Fibroblast of lung (primary cell): Measurements from ENCODE around the gene NR1D1. TPM values are rescaled to one million over a fixed set of nuclear protein-coding genes. Genes with fewer than 3 reads are reported as not detected.

ENCODE experiments used
- DNase-seq, 2 donors: peaks; one replicate each; pipeline versions ENCODE4 v3.0.0 to v3.0.0-alpha.2; 2010; ENCODE audit warnings: low read depth in 2 of 2
- H2AFZ ChIP-seq: 2 replicates; pipeline ENCODE4 v1.5.1; 2012; ENCODE audit warnings: low read length, control low read depth, inconsistent platforms
- H3K27ac ChIP-seq: 2 replicates; pipeline ENCODE4 v1.5.1; 2011; ENCODE audit warnings: low read length, control low read depth; ENCODE audit not compliant: insufficient read depth
- H3K27me3 ChIP-seq: 2 replicates; pipeline ENCODE4 v1.5.1; 2011; ENCODE audit warnings: mild to moderate bottlenecking, low read length; ENCODE audit not compliant: control insufficient read depth, insufficient read depth
- H3K36me3 ChIP-seq: 2 replicates; pipeline ENCODE4 v1.5.1; 2011; ENCODE audit warnings: low read length; ENCODE audit not compliant: control insufficient read depth, insufficient read depth
- H3K4me1 ChIP-seq: 2 replicates; pipeline ENCODE4 v1.5.1; 2011; ENCODE audit warnings: low read length; ENCODE audit not compliant: control insufficient read depth, insufficient read depth; ENCODE audit errors: extremely low read depth
- H3K4me2 ChIP-seq: 2 replicates; pipeline ENCODE4 v1.5.1; 2011; ENCODE audit warnings: low read length, control low read depth; ENCODE audit not compliant: insufficient read depth; ENCODE audit errors: extremely low read depth
- H3K4me3 ChIP-seq, 4 experiments: fragments of 200-600 bp in 1 of 4; sonication (generic) in 1 of 4; replicated peaks in 1 of 4; 2 replicates each; pipeline ENCODE4 v1.5.1; 2011 to 2016; ENCODE audit warnings: low read length in 4 of 4, low read depth in 3 of 4, mild to moderate bottlenecking in 3 of 4, control low read depth in 2 of 4, inconsistent platforms in 1 of 4, mixed read lengths in 1 of 4; ENCODE audit not compliant: insufficient read depth in 1 of 4; ENCODE audit errors: control extremely low read depth in 1 of 4
- H3K79me2 ChIP-seq: 2 replicates; pipeline ENCODE4 v1.5.1; 2012; ENCODE audit warnings: mild to moderate bottlenecking, low read length, inconsistent platforms; ENCODE audit not compliant: control insufficient read depth, insufficient read depth
- H3K9ac ChIP-seq: 2 replicates; pipeline ENCODE4 v1.5.1; 2011; ENCODE audit warnings: mild to moderate bottlenecking, low read length, control low read depth; ENCODE audit not compliant: insufficient read depth
- H3K9me3 ChIP-seq: 2 replicates; pipeline ENCODE4 v1.5.1; 2012; ENCODE audit warnings: low read depth, low read length; ENCODE audit not compliant: control insufficient read depth, insufficient read depth
- H4K20me1 ChIP-seq: 2 replicates; pipeline ENCODE4 v1.5.1; 2011; ENCODE audit warnings: low read length; ENCODE audit not compliant: control insufficient read depth, insufficient read depth; ENCODE audit errors: extremely low read depth
- EZH2 ChIP-seq: IDR thresholded peaks from 2 replicates; pipeline ENCODE4 v1.5.1; 2012; ENCODE audit warnings: low read length, control low read depth, mild to moderate bottlenecking; ENCODE audit errors: missing control alignments
- polyA plus RNA-seq, 2 donors: library from polyadenylated mRNA; depleted of rRNA in 1 of 2; stranded (reverse) in 1 of 2; unstranded in 1 of 2; fragments of >200 nt; gene quantifications; 2 replicates each; pipeline ENCODE4 v1.2.1, GENCODE V29; 2011 to 2012; ENCODE audit warnings: missing spikeins in 1 of 2
- total RNA-seq: library from RNA; depleted of rRNA; stranded (reverse); fragments of >200 nt; gene quantifications from 2 replicates; pipeline ENCODE4 v1.2.1, GENCODE V29; 2014
- TF ChIP-seq, protein P1 (sequence below), 2 donors: IDR thresholded peaks in 1 of 2; conservative IDR thresholded peaks in 1 of 2; 1 replicate in 1 of 2; 2 replicates in 1 of 2; pipeline ENCODE4 v1.5.1; 2011 to 2012; ENCODE audit warnings: low read length in 2 of 2, control low read depth in 1 of 2, inconsistent platforms in 1 of 2, low read depth in 1 of 2, mild to moderate bottlenecking in 1 of 2

The NR1D1 gene
- total and polyA plus RNA-seq, 2 donors (not counting 1 experiment from before 2014, with no cell fraction given) = 3.3 to 5.3 TPM

DNA sequence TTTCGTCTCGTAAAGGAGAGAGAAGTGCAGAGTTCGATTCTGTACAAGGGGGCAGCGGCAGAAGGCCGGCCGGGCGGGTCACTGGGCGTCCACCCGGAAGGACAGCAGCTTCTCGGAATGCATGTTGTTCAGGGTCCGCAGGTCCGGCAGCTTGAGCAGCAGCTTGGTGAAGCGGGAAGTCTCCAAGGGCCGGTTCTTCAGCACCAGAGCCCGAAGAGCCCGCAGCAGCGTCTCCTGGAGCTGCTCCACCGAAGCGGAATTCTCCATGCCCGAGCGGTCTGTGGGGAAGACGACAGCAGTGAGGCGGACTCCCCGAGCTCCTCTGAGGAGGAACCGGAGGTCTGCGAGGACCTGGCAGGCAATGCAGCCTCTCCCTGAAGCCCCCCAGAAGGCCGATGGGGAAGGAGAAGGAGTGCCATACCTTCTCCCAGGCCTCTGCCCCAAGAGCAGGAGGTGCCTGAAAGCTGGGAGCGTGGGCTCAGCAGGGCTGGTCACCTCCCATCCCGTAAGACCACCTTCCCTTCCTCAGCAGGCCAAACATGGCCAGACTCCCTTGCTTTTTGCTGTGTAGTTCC lies 7.3 kb downstream of the NR1D1 start:
- Histone ChIP-seq H3K9me3 (no peaks in the 10 kb centered on the region), H3K27ac (peak overlapping the region; percentile 37), H3K4me3 (no peak overlapping the region), H3K36me3 (peaks cover 37% of the 10 kb centered on the region), H2AFZ (no peak overlapping the region), H3K27me3 (no peaks in the 10 kb centered on the region), H3K4me1 (peaks cover 17% of the 10 kb centered on the region), H3K9ac (no peak overlapping the region), H3K79me2 (peaks cover 16% of the 10 kb centered on the region), H4K20me1 (no peaks in the 10 kb centered on the region), H3K4me2 (no peak overlapping the region)
- DNase-seq = no peak
- TF ChIP-seq, protein P1, sequence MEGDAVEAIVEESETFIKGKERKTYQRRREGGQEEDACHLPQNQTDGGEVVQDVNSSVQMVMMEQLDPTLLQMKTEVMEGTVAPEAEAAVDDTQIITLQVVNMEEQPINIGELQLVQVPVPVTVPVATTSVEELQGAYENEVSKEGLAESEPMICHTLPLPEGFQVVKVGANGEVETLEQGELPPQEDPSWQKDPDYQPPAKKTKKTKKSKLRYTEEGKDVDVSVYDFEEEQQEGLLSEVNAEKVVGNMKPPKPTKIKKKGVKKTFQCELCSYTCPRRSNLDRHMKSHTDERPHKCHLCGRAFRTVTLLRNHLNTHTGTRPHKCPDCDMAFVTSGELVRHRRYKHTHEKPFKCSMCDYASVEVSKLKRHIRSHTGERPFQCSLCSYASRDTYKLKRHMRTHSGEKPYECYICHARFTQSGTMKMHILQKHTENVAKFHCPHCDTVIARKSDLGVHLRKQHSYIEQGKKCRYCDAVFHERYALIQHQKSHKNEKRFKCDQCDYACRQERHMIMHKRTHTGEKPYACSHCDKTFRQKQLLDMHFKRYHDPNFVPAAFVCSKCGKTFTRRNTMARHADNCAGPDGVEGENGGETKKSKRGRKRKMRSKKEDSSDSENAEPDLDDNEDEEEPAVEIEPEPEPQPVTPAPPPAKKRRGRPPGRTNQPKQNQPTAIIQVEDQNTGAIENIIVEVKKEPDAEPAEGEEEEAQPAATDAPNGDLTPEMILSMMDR (conservative IDR thresholded peaks at IDR 0.05 in 1 of 2, IDR thresholded peaks at IDR 0.05 in 1 of 2; ENCODE audit: low read depth in 1 of 2, low read length in 2 of 2) = no peak
- TF ChIP-seq EZH2 = no peak

- TF ChIP-seq, protein P1 (conservative IDR thresholded peaks at IDR 0.05 in 1 of 2, IDR thresholded peaks at IDR 0.05 in 1 of 2; ENCODE audit: low read depth in 1 of 2, low read length in 2 of 2) = no peak
- no peak for TF ChIP-seq EZH2
- H3K27me3 ChIP-seq = no peaks in the 10 kb centered on the region
- peaks cover 13% of the 10 kb centered on the region for H3K4me1 ChIP-seq
- H3K79me2 ChIP-seq = peaks cover 10% of the 10 kb centered on the region
- no peaks in the 10 kb centered on the region for H4K20me1 ChIP-seq
- no peak for DNase-seq
- no peak overlapping the region for H3K9ac ChIP-seq
- H2AFZ ChIP-seq = no peak overlapping the region
- no peaks in the 10 kb centered on the region for H3K9me3 ChIP-seq
- H3K27ac ChIP-seq = peak overlapping the region; percentile 37
- no peak overlapping the region for H3K4me3 ChIP-seq
- peaks cover 40% of the 10 kb centered on the region for H3K36me3 ChIP-seq
- H3K4me2 ChIP-seq = no peak overlapping the region
Measured at GRCh38 chr17:40092581-40092980, 7.8 kb downstream of the NR1D1 start.

- H4K20me1 ChIP-seq = no peaks in the 10 kb centered on the region
- no peak overlapping the region for H2AFZ ChIP-seq
- no peak overlapping the region for H3K4me2 ChIP-seq
- no peaks in the 10 kb centered on the region for H3K27me3 ChIP-seq
- no peaks in the 10 kb centered on the region for H3K9me3 ChIP-seq
- H3K9ac ChIP-seq = peak overlapping the region; percentile 7
- no peak overlapping the region for H3K27ac ChIP-seq
- H3K4me1 ChIP-seq = peaks cover 8% of the 10 kb centered on the region
- no peak for DNase-seq
- TF ChIP-seq, protein P1 (conservative IDR thresholded peaks at IDR 0.05 in 1 of 2, IDR thresholded peaks at IDR 0.05 in 1 of 2; ENCODE audit: low read depth in 1 of 2, low read length in 2 of 2) = no peak
- TF ChIP-seq EZH2 = no peak
- peaks cover 3% of the 10 kb centered on the region for H3K79me2 ChIP-seq
- no peak overlapping the region for H3K4me3 ChIP-seq
- H3K36me3 ChIP-seq = peaks cover 41% of the 10 kb centered on the region
Measured at GRCh38 chr17:40091691-40092397, 8.5 kb downstream of the NR1D1 start.
